Stimulated activated CD8-positive, alpha-beta memory T cell treated with anti-CD3 and anti-CD28 coated beads, Interleukin-15, amount 100 ng/mL, for 24 hours (primary cell): ENCODE measurements around the gene SLC25A15.

Experiments used
- DNase-seq: peaks from one replicate; pipeline ENCODE4 v3.0.0-alpha.2; 2020; ENCODE audit warnings: low read depth

The SLC25A15 gene

DNA sequence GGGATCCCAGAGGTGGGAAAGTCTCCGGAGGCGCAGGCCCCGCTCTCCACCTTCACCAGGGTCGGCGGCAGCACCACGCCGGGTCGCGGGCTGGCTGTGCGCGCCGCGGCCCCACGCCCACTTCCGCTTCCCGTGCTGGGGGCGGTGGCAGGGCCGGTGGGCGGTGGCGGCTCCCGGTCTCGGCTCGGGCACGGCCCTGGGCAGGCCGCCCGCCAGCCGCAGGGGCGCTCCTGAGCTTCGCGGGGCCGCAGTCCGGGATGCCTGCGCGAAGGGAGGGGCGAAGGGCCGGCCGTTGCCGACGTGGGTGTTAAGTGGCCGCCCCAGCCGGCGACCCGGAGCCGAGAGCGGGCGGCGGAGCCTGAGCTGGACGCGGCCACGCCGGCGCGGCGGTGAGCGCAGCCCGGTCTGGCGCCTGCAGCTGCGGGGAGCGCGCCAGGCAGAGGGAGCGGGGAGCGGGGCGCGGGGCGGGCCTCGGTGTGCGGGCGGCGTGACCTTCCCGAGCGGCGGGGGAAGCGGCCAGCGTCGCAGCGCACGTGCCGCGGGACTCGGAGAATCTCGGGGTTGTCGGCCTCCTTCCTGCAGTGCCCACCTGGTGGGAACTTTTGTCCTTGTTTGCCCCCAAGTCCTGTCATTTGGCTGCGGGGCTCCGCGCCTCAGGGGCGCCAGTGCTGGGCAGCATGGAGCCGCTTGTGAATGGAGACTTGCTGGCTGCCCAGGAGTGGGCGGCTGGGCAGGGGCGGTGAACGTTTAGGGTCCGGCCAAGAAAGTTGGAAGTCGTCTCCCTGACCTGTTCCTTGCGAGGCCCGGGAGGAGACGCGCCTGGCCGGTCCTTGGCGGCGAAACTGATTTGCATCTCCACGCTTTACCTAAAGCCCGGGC lies at the start of gene SLC25A15:
Gene SLC25A15, plus strand, starts transcription at position 337 of the 879 bp plus-strand sequence. CDS start 3,616 bp downstream, outside the sequence.
- peak; percentile 50 for DNase-seq

DNA sequence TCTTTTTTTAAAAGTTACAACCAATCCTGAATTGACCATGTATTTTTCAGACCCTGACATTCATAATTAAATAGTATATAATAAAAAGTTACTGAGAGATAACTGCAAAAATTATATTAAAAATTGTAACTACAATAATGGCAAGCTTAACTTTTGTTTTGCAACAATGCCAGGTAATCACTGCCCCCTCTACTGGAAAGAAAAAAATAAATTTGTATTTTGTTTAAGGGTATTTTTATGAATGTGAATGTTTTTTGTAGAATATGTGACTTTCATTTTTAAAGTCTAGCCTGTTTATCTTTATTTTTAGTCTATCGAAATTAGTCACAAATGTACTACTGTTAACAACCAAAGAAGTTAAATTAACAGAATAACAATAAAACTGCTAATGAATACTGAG lies 40.1 kb upstream of the SLC25A15 start:
- DNase-seq = no peak

DNA sequence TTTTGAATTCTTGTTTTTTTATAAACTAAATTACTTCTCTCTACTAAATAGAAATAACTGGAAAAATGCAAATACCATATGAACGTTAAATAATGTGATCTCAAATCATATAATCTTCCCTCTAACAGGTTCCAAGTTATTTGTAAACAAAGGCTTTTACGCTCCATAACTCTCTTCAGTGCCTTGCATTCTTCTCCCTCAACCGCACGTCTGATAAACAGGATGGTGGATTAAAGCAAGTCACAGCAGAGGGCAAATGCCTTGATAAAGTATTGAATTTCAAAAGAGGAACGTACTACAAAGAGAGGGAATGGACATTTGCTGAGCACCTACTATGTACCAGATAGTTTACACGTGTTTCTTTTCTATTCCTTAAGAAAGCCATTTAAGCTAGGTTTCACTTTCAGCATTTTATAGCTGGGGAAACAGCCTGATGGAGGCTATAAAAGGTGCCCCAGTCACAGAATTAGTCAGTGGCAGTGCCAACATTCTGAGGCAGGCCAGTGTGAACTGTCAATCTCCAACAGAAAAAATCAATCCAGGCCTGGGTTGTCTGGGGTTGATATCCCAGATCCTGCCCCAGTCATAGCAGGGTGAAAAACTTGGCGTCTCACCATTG lies 34.2 kb upstream of the SLC25A15 start:
- no peak for DNase-seq

DNA sequence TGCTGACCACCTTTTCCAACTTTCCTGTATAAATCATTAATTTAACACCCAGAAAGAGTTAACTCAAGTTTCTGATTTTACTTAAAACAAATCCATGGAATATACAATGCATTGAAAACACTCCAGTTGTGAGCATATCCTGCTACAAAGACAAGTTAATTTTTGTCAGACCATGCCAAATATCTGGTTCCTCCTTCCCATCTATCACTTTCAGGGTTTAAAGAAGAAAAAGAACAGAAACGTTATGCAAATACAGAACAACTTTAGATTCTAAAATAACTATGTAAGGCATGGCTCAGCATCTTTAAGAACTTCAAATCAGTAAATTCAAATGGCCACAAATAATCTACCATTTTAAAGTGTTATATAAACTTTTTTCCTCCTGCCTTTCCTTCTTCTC lies 33.4 kb upstream of the SLC25A15 start:
- DNase-seq = no peak

DNA sequence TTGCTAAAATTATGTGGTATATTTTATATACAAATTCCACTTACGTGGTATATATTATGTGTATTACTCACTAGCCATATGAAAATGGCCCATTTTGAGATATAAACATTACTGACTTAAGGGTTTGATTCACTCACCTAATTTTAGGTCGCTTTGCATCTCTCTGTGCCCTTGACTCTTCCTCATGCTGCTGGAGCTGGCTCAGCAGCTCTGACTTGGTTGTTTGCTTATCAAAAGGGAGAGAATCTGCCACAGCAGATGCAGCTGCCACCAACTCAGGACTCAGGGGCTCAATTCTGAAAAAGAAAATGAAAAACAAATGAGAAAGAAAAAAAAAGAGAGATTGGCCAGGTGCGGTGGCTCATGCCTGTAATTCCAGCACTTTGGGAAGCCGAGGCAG lies 30.6 kb upstream of the SLC25A15 start:
- no peak for DNase-seq

DNA sequence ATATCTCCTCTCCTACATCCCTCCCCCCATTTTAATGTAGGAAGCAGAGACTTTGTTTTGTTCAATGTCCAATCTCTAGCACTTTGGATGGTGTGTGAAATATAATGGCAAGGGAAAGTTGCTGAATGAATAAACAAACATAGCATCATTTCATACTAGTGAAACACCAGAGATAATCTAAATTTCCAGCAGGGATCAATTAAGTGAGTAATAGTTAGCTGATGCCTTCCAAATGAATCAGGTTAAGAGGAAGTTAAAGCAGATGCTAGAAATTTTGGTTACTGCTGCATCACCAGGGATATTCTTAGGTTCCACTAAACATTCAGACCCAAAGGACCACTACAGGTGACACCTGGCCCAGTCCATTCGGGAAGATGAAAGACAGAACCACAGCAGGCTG lies 26.6 kb upstream of the SLC25A15 start:
- no peak for DNase-seq

DNA sequence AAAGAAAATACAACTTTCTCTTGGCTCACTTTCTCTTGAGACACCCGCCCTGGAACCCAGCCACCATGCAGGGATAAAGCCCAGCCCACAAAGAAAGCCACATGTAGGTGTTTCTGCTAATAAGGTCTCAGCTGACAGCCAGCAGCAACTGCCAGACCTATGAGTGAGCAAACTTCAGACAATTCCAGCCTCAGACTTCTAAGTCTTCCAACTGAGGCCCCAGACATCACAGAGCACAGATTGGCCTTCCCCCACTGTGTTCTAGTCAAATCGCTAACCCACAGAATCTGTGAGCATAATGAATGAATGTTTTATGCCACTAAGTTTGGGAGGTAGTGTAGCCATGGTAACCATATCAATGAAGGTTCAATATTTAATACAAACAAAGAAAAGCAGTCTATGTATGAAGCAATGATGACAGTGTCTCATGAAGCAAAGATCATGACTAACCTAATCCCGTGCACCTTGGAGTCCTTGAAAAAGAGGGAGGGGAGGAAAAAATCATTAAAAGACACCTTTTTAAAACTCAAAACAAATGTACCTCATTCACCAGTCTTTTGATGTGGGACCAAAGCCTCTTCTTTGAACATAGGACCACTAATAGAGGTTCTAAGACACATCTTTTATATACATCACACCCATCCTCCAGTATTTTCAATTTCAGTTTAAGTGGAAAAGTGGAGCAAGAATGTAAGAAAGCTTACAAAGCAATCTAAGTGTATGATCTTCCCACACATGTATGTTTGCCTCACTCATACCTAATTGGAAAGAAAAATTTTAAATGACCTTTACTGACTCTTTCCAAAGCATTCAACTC lies 24.6 kb upstream of the SLC25A15 start:
- no peak for DNase-seq

DNA sequence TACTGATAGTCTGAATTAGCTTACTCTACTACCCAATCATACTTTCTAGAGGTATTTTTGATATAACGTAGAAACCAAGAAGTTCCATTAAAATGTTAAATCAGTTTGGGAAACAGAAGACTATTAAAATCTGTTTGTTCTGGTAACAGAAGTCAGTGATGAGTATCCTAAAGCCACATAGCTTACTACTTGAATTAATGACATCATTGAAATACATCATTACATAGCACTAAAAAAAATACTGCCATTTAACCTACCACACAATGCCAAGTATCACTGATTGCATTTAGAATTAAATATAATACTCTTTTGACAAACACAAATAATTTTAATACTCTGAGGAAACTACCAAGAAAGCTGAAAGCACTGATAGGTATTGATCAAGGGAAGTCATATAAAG lies 23.8 kb upstream of the SLC25A15 start:
- no peak for DNase-seq

DNA sequence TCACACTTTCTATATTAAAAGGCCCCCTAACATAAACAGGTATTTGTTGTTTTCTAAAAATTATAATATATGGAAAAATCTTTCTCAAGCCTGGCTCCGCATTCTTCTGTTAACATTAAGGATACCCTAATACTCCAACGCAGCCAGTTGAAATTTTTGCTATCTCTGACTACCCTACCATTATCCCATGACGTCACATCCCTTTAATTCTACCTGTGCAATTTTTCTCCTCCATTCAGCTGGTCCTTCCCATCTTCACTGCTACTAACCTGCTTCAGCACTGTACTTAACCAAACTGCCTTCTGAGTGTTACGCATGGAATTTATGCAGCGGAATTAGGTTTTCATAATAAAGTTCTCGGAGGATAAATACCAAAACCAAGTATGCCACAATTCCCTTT lies 19.4 kb upstream of the SLC25A15 start:
- DNase-seq = no peak

DNA sequence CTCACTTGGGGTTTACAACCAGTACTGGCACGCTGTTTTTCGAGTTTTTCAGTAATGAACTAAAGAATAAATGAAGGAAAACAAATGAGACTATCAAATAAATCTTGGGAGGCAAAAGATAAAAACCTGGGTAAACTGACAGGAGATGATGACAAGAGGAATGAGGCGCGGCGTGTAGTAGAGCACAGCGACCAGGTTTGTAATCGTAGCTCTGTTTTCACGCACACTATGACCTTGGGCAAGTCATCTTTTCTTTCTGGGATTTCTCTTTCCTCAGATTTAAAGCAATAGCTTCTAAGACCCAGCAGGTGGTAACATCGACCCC lies 18.8 kb upstream of the SLC25A15 start:
- no peak for DNase-seq

DNA sequence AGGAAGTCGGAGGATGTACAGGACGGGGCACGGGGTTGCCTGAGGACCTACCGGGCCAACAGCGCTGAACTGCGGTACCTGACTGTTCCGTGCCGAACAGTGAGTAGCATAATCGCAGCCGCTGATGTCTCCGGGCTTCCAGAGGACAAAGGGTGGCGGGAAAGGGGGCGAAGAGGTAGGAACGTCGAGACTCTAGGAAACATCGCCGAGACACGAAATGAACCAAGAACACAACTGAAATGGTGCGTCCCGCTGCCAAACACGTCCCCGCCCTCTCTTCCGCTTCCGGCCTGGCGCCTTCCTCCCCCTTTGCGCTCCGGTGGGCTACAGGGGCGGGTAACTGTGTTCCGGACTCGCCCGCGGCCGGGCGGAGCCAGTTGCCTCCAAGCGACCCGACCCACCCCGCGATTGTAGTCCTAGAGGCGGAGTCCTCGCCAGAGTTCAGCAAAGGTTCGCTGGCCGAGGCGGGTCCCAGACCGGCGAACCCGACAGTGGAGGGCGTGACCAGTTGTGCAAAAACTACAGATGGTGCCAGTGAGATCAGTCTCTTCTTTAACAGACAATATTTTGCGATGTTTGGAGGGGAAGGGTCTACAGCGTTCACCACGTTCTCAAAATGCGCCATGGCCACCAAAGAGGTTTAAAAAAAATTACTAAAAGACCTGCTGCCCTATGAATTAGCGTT lies 18.3 kb upstream of the SLC25A15 start, which contains the start of gene MRPS31:
Gene MRPS31, minus strand, starts transcription at position 257 of the 685 bp plus-strand sequence. Its CDS starts 54 bp downstream, at position 203.
- DNase-seq = peak; percentile 88

DNA sequence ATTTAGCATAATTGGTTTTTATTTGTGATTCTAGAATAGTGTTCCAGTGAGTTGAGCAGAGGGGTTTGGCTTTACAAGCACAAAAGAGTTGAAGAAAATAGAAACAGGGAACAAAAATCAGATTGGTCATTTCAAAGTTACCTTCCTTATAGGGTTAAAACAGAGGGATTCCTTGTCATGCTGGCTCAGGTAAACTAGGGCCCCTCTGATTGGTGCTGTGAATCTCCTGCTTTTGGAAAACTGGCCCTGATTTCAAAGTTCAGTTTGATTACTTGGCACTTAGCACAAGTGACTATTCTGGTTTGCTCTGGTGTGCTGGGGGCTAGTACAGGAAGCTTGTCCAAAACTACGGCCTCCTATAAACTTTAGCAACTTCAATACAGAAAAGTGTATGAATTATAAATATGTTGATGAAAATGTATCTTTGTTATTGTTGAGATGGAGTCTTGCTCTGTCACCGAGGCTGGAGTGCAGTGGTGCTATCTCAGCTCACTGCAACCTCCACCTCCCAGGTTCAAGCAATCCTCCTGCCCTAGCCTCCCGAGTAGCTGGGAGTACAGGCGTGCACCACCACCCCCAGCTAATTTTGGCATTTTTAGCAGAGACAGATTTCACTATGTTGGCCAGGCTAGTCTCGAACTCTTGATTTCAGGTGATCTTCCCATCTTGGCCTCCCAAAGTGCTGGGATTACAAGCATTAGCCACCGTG lies 16.5 kb upstream of the SLC25A15 start:
- no peak for DNase-seq

DNA sequence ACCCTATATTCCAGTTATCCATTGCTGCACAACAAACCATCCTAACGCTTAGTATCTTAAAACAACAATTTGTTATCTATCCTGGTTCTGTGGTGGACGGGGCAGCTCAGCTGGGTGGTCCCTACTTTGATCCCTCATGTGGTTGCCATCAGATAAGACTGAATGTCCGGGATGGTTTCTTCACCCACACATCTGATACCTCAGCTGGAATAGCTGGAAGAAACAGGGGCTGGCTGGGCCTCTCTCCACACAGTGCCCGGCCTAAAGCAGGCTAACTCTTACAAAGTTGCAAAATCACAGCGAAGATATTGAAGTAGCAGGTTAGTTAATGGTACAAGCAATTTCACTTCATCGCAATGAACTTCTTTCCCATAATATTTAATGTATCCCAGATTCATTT lies 14.7 kb upstream of the SLC25A15 start:
- no peak for DNase-seq

DNA sequence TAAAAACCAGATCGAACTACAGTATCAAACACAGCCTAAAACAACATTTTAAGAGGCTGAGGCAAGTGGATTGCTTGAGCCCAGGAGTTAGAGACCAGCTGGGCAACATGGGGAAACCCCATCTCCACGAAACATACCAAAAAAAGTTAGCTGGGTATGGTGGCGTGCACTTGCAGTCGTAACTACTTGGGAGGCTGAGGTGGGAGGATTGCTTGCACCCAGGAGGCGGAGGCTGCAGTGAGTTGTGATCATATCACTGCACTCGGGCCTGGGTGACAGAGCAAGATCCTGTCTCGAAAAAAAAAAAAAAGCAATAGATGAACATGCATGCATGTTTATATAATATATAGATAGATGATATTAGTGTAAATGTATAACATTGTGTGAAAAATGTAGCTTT lies 13.2 kb upstream of the SLC25A15 start:
- no peak for DNase-seq

DNA sequence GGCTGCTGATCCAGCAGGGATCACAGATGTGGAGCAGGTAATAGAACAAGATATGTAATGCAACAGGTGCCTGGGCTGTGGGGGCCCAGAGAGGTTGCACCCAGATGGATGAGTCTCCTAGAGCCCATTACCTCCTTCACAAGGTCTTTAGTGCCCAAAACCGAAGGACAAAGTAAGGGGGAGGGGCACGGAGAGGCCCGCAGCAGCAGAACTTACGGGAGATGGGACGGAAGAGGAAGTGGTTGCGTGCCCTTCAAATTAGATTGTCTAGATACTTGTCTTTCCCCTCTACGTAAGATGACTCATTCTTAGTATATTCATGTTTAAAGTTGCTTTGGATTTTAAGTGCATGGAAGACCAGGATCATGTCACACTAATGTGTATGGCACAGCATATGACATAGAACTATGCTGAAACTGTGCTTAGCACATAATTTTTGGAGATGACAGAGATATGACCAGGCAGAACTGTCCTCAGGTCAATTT lies 12.7 kb upstream of the SLC25A15 start:
- no peak for DNase-seq

DNA sequence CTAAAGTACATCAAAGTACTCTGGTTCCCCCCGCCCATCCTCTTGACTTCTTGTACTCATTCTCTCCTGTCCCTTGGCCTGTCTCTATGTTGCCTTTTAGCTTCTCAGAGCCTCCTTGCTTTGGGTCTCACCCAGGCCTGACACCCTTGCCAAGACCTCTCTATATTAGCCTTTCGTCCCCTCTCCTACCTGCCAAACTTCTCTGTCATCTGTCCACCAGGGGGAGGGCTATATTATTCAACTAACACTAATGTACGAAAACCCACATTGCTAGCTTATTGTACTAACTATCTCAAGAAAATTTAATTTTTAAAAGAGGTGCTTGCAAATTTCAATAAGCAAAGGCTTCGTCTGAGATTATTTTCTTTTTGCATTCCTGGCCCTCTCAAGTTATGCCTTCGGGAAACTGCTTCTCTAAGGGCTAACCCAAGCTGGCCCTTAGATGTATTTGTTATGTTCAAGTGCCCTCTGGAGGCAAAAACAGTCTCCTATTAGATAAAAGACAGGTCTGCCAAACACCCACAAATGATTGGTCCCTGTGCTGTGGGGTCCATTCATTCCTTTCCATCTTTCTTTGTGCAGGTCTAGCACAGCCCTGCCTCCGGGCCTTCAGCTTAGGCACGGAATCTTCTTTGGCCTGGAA lies 12.1 kb upstream of the SLC25A15 start:
- no peak for DNase-seq

DNA sequence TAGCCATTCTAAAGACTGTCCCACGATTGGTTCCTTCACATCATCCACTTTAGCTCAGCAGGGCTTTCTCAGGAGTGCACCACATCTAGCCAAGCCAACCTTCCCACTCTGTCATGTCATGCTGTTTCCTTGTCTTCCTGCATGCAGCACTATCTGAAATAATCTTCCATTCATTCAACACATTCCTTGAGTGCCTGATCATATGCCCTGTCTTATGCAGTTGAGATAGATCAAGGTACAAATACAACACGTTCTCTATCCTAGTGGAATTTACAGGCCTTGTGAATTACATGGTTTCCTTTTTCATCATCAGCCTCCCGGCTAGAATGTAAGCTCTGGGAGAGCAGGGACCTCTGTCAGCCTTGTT lies 11.6 kb upstream of the SLC25A15 start:
- no peak for DNase-seq

DNA sequence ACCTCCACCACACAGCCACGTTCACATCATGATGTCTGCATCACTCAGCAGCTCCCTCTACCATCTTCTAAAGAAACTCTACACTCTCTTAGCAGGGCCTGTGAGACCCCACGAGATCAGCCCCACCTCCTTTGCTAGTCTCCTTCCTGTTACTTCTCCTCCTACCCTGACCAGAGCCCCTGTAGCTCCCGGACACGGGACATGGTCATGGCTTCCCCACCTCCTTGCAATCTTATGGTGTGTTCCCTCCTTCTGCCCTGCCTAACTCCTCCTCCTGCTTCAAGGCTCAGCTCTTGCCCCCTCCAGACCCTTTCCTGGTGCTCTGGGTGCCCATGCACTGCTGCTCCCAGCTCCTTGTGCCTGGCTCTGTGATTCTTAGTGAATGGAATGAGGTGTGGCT lies 10.4 kb upstream of the SLC25A15 start:
- DNase-seq = no peak

DNA sequence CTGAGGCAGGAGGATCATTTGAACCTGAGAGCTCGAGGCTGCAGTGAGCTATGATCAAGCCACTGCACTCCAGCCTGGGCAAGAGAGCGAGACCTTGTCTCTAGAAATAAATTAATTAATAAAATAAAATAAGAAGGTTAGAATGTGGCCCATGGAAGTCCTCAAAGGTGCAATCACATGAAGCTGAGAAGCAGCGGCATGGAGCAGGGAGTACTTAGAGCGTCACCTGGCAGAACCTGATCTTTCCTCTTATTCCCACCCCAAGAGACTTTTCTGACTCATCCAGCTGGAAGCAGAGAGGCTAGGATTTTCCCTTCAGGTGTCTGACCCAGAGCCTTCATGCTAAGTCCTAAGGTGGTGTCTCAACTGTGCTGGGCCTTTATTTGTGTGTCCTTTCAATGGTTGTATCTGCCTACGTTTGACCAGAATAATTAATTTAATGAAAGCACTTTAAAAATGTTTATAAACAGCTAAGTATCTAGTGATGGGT lies 9.6 kb upstream of the SLC25A15 start:
- no peak for DNase-seq

DNA sequence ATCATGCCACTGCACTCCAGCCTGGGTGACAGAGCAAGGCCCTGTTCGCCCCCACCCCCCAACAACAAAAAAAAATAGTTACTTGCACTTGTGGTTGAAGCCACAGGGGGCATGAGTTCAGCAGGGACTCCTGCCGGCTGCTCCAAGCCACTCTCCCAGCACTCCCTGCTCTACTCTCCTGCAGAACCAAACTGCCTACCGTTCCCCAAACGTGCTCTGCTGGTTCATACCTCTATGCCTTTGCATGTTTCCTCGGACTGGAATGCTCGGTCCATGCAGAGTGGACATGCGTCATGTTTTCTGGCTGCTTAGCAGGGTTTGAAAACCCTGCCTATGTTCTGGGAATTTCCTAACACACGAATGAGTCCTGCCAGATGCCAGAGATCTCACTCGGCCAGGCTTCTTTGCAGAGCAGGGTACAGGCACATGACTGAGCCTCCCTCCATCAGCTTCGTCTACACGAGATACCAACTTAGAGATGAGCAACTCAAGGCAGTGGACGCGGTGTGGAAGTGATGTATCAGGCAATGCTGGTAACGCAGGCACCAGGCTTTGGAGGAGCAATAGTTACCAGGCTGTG lies 8.5 kb upstream of the SLC25A15 start:
- no peak for DNase-seq
